NCI-H510A (cell line): Measurements from ENCODE around the gene MED28.
"Not testable (repeated sequence)": the region's sequence is repeated elsewhere in the genome, so short reads cannot be mapped to it uniquely, and the experiment has no call there.

Source experiments
- DNase-seq: peaks from one replicate; lab custom pipeline; 2025; lab: John Stamatoyannopoulos, UW

MED28 gene

DNA sequence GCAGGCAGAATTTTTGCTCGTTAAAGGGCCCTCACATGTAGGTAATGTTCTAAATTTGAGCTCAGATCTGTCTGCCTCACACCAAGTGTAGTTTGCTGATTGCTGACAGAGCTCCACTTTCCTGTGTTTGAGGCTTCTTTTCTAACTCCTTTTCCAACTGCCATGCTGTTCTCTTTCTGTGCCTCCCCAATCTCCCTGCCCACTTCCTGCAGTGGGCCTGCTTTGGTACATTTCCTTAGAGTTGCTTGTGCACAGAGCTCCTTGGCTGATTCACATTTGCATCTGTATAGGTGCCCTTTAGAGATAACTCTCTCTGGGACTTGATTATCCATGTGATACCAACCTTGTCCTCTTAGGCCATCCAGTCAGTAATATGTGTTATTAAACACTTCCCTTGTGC is 4.5 kb downstream of the MED28 start:
- DNase-seq: no peak

DNA sequence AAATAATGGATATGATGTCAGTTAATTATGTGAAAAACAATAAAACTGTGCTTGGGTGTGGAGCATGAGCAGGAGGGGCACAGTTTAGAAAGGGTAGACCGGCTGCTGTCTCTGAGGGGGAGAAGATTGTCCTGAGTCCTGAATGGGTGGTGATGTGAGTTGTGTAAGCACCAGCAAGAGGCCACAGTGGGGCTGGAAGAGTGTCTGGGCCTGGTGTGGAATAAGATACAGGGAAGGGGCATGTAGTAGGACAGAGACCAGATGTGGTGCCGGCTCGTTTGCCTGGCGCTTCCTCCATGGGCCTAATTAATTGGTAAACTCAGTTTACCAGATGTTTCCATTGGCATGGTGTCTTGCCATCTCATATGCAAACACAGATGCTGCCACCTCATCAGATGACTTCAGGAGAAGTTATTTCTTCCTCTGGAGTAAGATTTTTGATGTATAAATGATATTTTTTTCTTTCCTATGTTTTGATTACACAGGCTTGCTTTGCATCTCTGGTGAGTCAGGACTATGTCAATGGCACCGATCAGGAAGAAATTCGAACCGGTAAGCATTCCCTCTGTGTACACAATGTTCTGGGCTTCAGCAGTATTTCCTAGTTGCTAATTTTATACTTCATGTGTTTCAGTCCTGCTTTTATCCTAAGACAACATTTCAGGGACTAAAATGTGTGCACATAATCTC is 5.1 kb downstream of the MED28 start:
- DNase-seq: no peak

- DNase-seq: no peak
Observed at GRCh38 chr4:17623451-17624001, 9.1 kb downstream of the MED28 start.

DNA sequence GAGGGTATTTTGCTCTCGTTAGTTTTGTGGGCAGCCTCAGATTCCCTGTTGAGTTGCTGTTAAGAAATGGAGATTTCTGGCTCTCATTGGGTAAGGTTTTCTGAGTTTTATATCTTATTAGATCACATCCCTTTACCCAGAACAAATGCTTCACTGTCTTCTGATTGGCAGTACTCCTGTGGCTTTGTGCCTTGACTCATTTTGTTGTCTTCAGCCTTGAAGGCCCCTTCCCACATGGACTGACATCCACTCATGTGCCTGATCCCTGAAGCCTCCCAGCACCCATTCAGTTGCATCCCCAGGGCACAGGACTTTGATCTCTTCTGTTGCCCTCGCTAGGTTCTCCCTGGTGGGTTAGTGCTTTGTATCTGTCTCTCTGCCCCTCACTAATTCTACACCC is 10.4 kb downstream of the MED28 start:
- DNase-seq: no peak

- DNase-seq: no peak
Observed at GRCh38 chr4:17630228-17630627, 15.8 kb downstream of the MED28 start.

GRCh38 chr4:17633600-17633999 is 19.2 kb downstream of the MED28 start:
- no peak for DNase-seq

GRCh38 chr4:17635056-17635455 is 20.6 kb downstream of the MED28 start:
- DNase-seq: no peak

DNA sequence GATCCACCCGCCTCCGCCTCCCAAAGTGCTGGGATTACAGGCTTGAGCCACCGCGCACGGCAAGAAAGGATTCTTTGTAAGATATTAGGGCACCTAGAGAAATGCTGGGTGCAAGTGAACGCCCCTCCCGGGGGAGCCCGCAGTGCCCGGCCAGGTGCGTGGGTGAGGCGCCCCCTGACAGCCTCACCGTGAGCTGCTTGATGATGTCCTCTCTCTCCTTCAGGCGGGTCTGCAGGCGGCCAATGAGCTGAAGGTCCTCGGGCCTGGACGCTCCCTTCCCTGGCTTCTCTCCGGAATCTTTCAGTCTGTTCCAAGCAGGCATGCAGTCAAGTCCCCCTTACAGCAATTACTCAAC is 21.9 kb downstream of the MED28 start:
- no peak for DNase-seq

- DNase-seq: peak; percentile 41
Observed at GRCh38 chr4:17636696-17637622, 22.5 kb downstream of the MED28 start.

- no peak for DNase-seq
Observed at GRCh38 chr4:17639136-17639535, 24.7 kb downstream of the MED28 start.

DNA sequence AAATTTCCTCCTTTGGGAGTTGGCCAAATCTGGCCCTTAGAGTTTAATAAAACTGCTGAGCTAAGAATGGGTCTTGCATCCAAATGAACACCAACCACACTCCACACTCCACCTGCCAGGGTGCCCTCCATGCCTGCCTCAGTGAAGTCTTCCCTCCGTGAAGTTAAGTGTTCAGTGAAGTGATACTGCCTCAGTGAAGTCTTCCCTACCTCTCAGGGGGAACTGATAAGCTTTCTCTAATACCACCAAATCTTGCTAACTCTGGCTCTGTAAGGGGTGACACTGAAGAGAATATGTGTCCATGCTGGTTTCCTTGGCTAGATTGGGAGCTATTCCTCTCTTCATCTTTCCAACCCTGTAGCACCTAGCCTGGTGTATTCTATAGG is 27.9 kb downstream of the MED28 start:
- DNase-seq: no peak

- DNase-seq: no peak
Observed at GRCh38 chr4:17646693-17647092, 32.3 kb downstream of the MED28 start.

DNA sequence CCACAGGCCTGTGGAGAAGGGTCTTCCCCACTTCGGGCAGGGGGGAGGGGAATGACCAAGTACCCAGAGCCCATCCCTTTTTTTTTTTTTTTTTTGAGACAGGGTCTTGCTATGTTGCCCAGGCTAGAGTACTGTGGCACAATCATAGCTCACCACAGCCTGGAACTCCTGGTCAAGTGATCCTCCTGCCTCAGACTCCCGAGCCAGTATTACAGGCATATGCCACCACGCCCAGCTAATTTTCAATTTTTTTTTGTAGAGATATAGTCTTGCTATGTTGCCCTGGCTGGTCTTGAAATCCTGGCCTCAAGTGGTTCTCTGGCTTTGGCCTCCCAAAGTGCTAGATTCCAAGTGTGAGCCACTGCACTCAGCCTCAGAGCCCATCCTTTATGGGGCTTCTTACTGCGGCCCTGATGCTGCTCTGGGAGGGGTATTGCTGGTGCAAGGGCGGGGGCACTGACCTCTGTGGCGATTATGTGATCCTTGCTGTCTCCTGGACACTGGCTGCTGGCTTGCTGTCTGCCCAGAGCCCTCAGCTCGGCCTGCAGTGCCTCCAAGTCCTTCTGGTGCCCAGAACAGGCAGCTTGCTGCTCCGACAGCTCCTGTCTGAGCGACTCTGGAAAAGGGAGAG is 32.9 kb downstream of the MED28 start:
- DNase-seq: no peak

DNA sequence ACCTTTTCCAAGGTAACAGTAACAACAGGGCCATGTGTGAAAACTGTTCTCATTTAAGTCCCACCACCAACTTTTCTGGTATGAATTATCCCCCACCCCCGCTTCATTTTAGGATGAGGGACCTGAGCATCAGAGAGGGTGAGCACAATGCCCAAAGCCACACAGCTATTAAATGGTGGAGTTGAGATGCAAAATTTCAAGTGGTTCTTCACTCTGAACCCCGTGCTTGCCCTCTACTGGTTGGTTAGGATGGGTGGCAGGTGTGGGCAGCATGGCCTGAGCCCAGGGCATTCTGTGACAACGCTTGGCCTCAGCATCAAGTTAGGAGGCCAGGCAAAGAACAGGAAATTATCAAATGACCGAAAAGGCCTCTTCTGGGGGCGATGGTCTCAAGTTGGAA is 33.5 kb downstream of the MED28 start:
- DNase-seq: no peak

GRCh38 chr4:17650406-17650805 is 36.0 kb downstream of the MED28 start:
- no peak for DNase-seq

DNA sequence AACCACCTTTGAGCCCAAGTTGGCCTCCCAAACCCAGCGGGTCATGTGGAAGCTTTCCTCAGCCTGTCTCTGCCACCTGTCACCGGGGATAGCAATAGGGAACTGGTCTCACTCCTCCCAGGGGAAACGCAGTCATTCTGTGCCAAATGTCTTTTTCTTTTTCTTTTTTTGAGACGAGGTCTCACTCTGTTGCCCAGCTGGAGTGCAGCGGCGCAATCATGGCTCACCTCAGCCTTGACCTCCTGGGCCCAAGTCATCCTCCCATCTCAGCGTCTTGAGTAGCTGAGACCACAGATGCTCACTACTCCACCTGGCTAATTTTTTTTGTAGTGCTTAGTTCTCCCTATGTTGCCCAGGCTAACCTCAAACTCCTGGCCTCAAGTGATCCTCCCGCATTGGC is 40.3 kb downstream of the MED28 start:
- no peak for DNase-seq

- DNase-seq: no peak
Observed at GRCh38 chr4:17657090-17657489, 42.6 kb downstream of the MED28 start.

DNA sequence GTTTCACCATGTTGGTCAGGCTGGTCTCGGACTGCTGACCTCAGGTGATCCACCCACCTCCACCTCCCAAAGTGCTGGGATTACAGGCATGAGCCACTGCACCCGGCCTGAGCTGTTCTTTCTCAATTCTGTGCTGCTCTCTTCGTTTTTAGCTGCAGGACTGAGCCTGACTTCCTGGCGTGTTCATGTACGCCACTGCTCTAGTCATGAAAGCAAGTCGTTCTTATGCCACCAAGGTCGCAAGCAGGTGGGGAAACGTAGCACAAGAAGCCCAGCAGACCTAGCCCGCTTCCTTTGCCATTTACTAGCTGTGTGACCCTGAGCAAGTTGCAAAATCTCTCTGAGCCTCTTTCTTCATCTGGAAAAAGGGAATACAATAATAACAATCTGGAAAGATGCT is 43.4 kb downstream of the MED28 start:
- no peak for DNase-seq

GRCh38 chr4:17659196-17659595 is 44.8 kb downstream of the MED28 start:
- DNase-seq: not testable (repeated sequence)

DNA sequence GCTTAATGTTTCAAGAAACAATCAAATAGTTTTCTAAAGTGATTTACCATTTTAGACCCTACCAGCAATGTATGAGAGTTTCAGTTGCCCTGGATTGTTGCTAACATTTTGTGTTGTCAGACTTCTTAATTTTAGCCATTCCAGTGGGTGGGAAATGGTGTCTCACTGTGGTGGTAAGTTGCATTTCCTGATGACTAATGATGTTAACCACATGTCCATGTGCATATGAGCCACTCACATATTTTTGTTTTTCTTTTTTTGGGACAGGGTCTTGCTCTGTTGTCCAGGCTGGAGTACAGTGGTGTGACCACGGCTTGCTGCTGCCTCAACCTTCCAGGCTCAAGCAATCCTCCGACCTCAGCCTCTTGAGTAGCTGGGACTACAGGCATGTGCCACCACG is 48.3 kb downstream of the MED28 start:
- DNase-seq: no peak

DNA sequence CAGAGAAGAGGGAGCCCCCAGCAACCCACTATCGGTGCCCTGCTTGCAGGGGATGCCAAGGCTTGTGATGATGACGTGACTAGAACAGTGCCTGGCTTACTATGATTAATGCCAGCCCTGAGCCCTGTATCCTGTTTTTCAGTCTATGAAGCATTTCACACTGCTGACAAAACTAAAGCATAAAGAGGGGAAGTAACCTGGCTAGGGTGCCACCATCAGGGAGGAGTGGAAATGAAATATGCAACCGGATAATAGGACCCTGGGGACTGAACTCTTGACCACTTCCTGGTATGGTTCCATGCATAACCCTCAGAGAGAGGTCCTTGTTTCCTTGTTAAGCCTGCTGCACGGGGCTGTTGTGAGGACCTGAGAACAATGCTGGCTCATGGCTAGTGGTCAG is 50.3 kb downstream of the MED28 start:
- DNase-seq: no peak

- DNase-seq: no peak
Observed at GRCh38 chr4:17665346-17665745, 50.9 kb downstream of the MED28 start.

DNA sequence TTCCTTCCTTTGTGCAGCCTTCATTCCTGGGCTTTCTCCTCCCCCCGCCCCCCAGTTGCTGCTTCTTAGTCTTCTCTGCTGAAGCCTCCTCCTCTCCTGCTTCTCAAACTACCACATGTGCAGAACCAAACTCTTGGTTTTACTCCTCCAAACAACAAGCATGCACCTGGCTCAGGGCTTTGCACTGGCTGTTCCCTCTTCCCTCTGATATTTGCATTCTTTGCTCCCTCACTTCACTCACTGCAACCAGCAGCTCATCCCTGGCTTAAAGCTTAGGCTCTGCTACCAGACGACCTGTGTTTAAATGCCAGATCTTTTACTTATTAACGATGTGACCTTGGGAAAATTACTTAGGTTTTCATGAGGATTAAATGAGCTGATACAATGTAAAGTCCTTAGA is 51.4 kb downstream of the MED28 start:
- DNase-seq: no peak
